ENCODE measurements around the gene PDGFA. TPM values are rescaled to one million over a fixed set of nuclear protein-coding genes. Genes with fewer than 3 reads are reported as not detected.

PDGFA gene
- total RNA-seq, 1 donor from 2014 or later: 7.6 TPM

GRCh38 chr7:458511-459245 is 61.0 kb downstream of the PDGFA start:
- Mint-ChIP-seq H3K4me3 (ENCODE audit: unreplicated experiment) (no peak overlapping the region), H3K4me1 (ENCODE audit: low read depth, unreplicated experiment) (no peaks in the 10 kb centered on the region), H3K27ac (ENCODE audit: unreplicated experiment) (no peak overlapping the region), H3K27me3 (ENCODE audit: unreplicated experiment) (peaks cover 2% of the 10 kb centered on the region), H3K9me3 (ENCODE audit: unreplicated experiment) (peaks cover under 1% of the 10 kb centered on the region), H3K36me3 (ENCODE audit: unreplicated experiment) (no peaks in the 10 kb centered on the region)
- DNase-seq: peak; percentile 10
- no peak for TF ChIP-seq CTCF (IDR thresholded peaks at IDR 0.05; ENCODE audit: partially characterized antibody, unreplicated experiment)

GRCh38 chr7:457814-458510 is 61.7 kb downstream of the PDGFA start:
- Mint-ChIP-seq H3K27me3 (ENCODE audit: unreplicated experiment) (peaks cover 2% of the 10 kb centered on the region), H3K9me3 (ENCODE audit: unreplicated experiment) (peaks cover 2% of the 10 kb centered on the region), H3K36me3 (ENCODE audit: unreplicated experiment) (no peaks in the 10 kb centered on the region), H3K27ac (ENCODE audit: unreplicated experiment) (no peak overlapping the region), H3K4me1 (ENCODE audit: low read depth, unreplicated experiment) (no peaks in the 10 kb centered on the region), H3K4me3 (ENCODE audit: unreplicated experiment) (no peak overlapping the region)
- TF ChIP-seq CTCF (IDR thresholded peaks at IDR 0.05; ENCODE audit: partially characterized antibody, unreplicated experiment): no peak
- DNase-seq: peak; percentile 12

- no peak overlapping the region for H3K27ac Mint-ChIP-seq (ENCODE audit: unreplicated experiment)
- peaks cover 4% of the 10 kb centered on the region for H3K4me1 Mint-ChIP-seq (ENCODE audit: low read depth, unreplicated experiment)
- TF ChIP-seq CTCF (IDR thresholded peaks at IDR 0.05; ENCODE audit: partially characterized antibody, unreplicated experiment): no peak
- no peaks in the 10 kb centered on the region for H3K36me3 Mint-ChIP-seq (ENCODE audit: unreplicated experiment)
- peaks cover 2% of the 10 kb centered on the region for H3K9me3 Mint-ChIP-seq (ENCODE audit: unreplicated experiment)
- no peak overlapping the region for H3K4me3 Mint-ChIP-seq (ENCODE audit: unreplicated experiment)
- no peaks in the 10 kb centered on the region for H3K27me3 Mint-ChIP-seq (ENCODE audit: unreplicated experiment)
- no peak for DNase-seq
Measured at GRCh38 chr7:455110-455928, 64.3 kb downstream of the PDGFA start.

GRCh38 chr7:454356-455109 is 65.1 kb downstream of the PDGFA start:
- no peak for DNase-seq
- H3K27me3 Mint-ChIP-seq (ENCODE audit: unreplicated experiment): no peaks in the 10 kb centered on the region
- H3K4me1 Mint-ChIP-seq (ENCODE audit: low read depth, unreplicated experiment): peaks cover 4% of the 10 kb centered on the region
- no peak overlapping the region for H3K4me3 Mint-ChIP-seq (ENCODE audit: unreplicated experiment)
- H3K36me3 Mint-ChIP-seq (ENCODE audit: unreplicated experiment): no peaks in the 10 kb centered on the region
- peaks cover 2% of the 10 kb centered on the region for H3K9me3 Mint-ChIP-seq (ENCODE audit: unreplicated experiment)
- TF ChIP-seq CTCF (IDR thresholded peaks at IDR 0.05; ENCODE audit: partially characterized antibody, unreplicated experiment): no peak
- no peak overlapping the region for H3K27ac Mint-ChIP-seq (ENCODE audit: unreplicated experiment)

Measured in glutamatergic neuron (in vitro differentiated cells).